ENCODE data around the gene CIDEC. TPM values are rescaled to one million over a fixed set of nuclear protein-coding genes. Genes with fewer than 3 reads are reported as not detected.

CIDEC gene
- total and polyA plus RNA-seq, 9 of the 15 experiments (the other 6 are each of a cell fraction or from before 2014, with no cell fraction given) = not detected

DNA sequence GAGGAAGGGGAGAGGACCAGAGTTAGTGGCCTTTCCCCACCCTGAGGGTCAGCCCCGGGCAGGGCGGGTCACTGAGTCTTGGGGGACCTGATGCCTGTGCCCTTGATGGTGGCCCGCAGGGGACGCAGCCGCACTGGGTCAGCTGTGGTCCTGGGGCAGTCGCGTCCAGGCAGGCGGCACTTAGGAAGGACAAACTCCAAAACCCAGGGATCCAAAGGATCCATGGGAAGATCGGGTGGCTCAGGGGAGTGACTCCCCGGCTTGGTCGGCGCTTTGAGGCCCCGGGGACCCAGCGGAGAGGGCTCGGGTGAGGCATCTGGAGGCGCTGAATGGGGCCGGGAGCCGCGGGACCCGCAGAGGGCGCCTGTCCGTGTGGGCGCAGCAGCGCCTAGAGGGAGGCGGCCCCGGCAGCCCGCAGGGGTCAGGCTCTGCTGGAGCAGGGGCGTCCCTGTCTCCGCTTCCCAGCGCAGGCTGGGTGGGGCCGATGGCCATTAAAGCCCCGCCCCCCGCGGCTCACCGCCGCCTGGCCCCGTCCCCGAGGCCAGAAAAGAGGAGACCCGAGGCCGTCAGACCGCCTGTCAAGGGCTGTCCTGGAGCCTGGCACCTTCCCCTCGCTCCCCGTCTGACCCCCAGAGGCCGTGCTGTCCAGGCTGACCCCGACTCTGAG is 17.5 kb downstream of the CIDEC start (continued):
- no peak; a peak in 1 of 4 replicates for TF ChIP-seq MNT (conservative IDR thresholded peaks at IDR 0.05)
- no peak for TF ChIP-seq PURB (CRISPR knock-in tag; IDR thresholded peaks at IDR 0.05; ENCODE audit: low read depth)
- TF ChIP-seq, protein P1, sequence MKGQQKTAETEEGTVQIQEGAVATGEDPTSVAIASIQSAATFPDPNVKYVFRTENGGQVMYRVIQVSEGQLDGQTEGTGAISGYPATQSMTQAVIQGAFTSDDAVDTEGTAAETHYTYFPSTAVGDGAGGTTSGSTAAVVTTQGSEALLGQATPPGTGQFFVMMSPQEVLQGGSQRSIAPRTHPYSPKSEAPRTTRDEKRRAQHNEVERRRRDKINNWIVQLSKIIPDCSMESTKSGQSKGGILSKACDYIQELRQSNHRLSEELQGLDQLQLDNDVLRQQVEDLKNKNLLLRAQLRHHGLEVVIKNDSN (CRISPR knock-in tag; IDR thresholded peaks at IDR 0.05) = 0 out of 2 replicates have a peak, but pooled peaks have one; percentile 21
- peak; percentile 26; the same call in 1 of the 2 replicates for TF ChIP-seq CBFA2T3 (IDR thresholded peaks at IDR 0.05)
- TF ChIP-seq PTTG1 (tag; IDR thresholded peaks at IDR 0.05; ENCODE audit: low read depth) = no peak
- TF ChIP-seq NFRKB (IDR thresholded peaks at IDR 0.05; ENCODE audit: low read depth) = 0 out of 2 replicates have a peak, but pooled peaks have one; percentile 58
- TF ChIP-seq ZNF431 (CRISPR knock-in tag; IDR thresholded peaks at IDR 0.05) = no peak
- TF ChIP-seq FIP1L1 (IDR thresholded peaks at IDR 0.05; ENCODE audit: low read depth, low read length, poor library complexity, severe bottlenecking) = peak; percentile 92
- peak; percentile 51; the same call in 1 of the 2 replicates for TF ChIP-seq RNF2 (IDR thresholded peaks at IDR 0.05)
- no peak for TF ChIP-seq HEY1 (CRISPR knock-in tag; IDR thresholded peaks at IDR 0.05; ENCODE audit: borderline replicate concordance)
- no peak for TF ChIP-seq NCOA6 (IDR thresholded peaks at IDR 0.05)
- no peak for TF ChIP-seq GTF2B (IDR thresholded peaks at IDR 0.05; ENCODE audit: extremely low read depth, insufficient read length)
- TF ChIP-seq KDM5B (IDR thresholded peaks at IDR 0.05; ENCODE audit: insufficient replicate concordance, low read depth, low read length) = peak; percentile 57
- peak in 1 of 2 experiments; percentile 79; a peak in 2 of 4 replicates for TF ChIP-seq NONO (IDR thresholded peaks at IDR 0.05; ENCODE audit: low read depth in 2 of 2, low read length in 1 of 2)
- TF ChIP-seq ZBTB7A (IDR thresholded peaks at IDR 0.05; ENCODE audit: borderline replicate concordance, control insufficient read depth, low read depth, low read length) = peak; percentile 97
- no peak for TF ChIP-seq SMARCB1 (IDR thresholded peaks at IDR 0.05; ENCODE audit: insufficient read length, low read depth)
- 0 out of 2 replicates have a peak, but pooled peaks have one; percentile 55 for TF ChIP-seq FOXP1 (CRISPR knock-in tag; IDR thresholded peaks at IDR 0.05)
- no peak for TF ChIP-seq NELFE (IDR thresholded peaks at IDR 0.05; ENCODE audit: insufficient read depth, insufficient read length)
- TF ChIP-seq ERF (CRISPR knock-in tag; IDR thresholded peaks at IDR 0.05) = 0 out of 2 replicates have a peak, but pooled peaks have one; percentile 32
- TF ChIP-seq RUNX1 (IDR thresholded peaks at IDR 0.05; ENCODE audit: low read depth) = no peak
- peak; percentile 74 for TF ChIP-seq SMAD1 (IDR thresholded peaks at IDR 0.05; ENCODE audit: low read depth, low read length, partially characterized antibody)
- no peak for TF ChIP-seq IRF2 (CRISPR knock-in tag; IDR thresholded peaks at IDR 0.05)
- no peak for TF ChIP-seq ZNF76 (CRISPR knock-in tag; IDR thresholded peaks at IDR 0.05; ENCODE audit: borderline replicate concordance)
- no peak for TF ChIP-seq GABPB2 (CRISPR knock-in tag; conservative IDR thresholded peaks at IDR 0.05)
- peak; percentile 68 for TF ChIP-seq GABPB1 (CRISPR knock-in tag; IDR thresholded peaks at IDR 0.05)
- TF ChIP-seq KLF16 (IDR thresholded peaks at IDR 0.05) = 0 out of 2 replicates have a peak, but pooled peaks have one; percentile 33
- 0 out of 4 replicates have a peak, but pooled peaks of 1 of the 2 experiments have one; percentile 42 for TF ChIP-seq KDM4B (IDR thresholded peaks at IDR 0.05; ENCODE audit: borderline replicate concordance in 2 of 2, low read depth in 1 of 2)
- TF ChIP-seq ZNF316 (IDR thresholded peaks at IDR 0.05) = no peak
